Measurements from ENCODE around the gene CLIP3. TPM values are rescaled to one million over a fixed set of nuclear protein-coding genes. Genes with fewer than 3 reads are reported as not detected.

Gene CLIP3
- total RNA-seq, 2 donors from 2014 or later = 3.3 to 4.9 TPM

DNA sequence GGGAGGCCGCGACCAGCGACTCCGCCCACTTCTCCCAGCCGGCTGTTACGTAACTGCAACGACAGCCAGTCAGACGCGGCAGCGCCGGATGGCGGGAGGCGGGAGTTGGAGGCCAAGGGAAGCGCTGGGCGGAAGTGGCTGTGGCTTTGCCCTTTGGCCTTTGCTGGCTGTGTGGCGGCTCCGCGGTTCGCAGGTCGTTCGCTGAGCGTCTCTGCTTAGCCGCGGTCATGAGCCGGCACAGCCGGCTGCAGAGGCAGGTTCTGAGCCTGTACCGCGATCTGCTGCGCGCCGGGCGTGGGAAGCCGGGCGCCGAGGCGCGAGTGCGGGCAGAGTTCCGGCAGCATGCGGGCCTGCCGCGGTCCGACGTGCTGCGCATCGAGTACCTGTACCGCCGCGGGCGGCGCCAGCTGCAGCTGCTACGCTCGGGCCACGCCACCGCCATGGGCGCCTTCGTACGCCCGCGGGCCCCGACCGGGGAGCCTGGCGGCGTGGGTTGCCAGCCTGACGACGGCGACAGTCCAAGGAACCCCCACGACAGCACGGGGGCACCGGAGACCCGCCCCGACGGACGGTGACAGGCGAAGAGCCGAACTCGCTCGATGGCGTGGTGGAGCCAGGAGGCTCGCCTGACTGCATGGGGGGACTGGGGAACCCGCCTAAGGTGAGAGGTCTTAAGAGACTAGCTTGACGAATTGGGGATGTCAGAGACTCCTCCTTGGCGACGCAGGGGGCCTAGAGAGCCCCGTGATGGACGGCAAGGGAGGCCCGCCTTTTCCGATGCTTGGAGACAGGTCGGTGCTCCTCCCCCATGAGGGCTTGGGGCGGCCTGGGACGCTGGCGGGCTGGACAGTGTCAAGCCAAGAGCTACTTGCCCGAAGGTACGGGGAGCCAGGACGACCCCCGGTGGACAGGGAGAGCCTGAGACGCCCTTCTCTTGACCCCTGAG, 37.4 kb downstream of the CLIP3 start, which contains the start of gene SDHAF1:
SDHAF1 (plus strand) TSS at position 141 of the 946 bp plus-strand sequence; CDS start at position 228, 87 bp downstream.
- 1 to 4% methylated on average over 5 to 96 of the region's 97 CpGs for WGBS, 2 donors
- H3K4me1 ChIP-seq = peaks cover 42% of the 10 kb centered on the region
- ATAC-seq = peak; percentile 95
- DNase-seq = peak; percentile 97
- no peaks in the 10 kb centered on the region for H3K27me3 ChIP-seq
- H3K9me3 ChIP-seq = no peaks in the 10 kb centered on the region
- TF ChIP-seq, protein P1, sequence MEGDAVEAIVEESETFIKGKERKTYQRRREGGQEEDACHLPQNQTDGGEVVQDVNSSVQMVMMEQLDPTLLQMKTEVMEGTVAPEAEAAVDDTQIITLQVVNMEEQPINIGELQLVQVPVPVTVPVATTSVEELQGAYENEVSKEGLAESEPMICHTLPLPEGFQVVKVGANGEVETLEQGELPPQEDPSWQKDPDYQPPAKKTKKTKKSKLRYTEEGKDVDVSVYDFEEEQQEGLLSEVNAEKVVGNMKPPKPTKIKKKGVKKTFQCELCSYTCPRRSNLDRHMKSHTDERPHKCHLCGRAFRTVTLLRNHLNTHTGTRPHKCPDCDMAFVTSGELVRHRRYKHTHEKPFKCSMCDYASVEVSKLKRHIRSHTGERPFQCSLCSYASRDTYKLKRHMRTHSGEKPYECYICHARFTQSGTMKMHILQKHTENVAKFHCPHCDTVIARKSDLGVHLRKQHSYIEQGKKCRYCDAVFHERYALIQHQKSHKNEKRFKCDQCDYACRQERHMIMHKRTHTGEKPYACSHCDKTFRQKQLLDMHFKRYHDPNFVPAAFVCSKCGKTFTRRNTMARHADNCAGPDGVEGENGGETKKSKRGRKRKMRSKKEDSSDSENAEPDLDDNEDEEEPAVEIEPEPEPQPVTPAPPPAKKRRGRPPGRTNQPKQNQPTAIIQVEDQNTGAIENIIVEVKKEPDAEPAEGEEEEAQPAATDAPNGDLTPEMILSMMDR (IDR thresholded peaks at IDR 0.05) = no peak
- TF ChIP-seq POLR2A (IDR thresholded peaks at IDR 0.05) = peak; percentile 76 to 95 (median 83)
- peak within 1 kb of the TSS; percentile 84 to 91 for H3K4me3 ChIP-seq
- peak within 1 kb of the TSS; percentile 60 to 92 (median 81) for H3K27ac ChIP-seq
- H3K36me3 ChIP-seq (replicated peaks in 1 of 2; ENCODE audit: insufficient read depth in 1 of 2, low read depth in 2 of 2) = no peaks in the 10 kb centered on the region
- intact Hi-C loops (cut with DNase I) = no loop called here

DNA sequence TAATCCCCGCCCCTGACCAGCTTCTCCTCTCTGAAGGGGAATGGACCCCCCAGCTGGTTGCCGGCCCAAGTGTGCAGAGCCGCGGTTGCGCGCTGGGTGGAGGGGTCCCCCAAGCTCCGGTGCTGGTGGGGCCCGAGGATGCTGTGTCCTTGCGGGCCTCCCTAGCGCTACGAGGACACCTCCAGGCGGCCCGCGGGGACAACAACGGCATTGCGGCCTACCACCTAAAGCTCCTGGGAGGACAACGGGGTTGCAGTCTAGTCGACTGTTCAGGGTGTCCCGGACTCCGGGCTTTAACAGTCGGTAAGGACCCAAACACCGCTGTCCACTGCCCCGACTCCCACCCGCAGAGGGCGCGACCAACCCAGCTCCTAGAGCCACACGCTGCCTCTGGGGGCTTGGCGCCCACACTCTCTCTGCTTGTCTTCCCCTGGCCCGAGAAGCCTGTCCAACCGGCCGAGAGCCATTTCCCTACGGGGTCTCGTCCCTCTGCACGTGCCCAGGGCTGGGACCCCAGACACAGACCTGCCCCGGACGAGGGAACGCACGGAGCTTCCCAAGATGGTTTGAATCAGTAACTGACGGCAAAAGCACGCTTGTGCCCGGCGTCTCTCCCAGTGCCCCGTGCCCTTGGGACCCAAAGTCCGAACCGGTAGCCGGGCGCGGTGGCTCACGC, 38.6 kb downstream of the CLIP3 start:
- no peak overlapping the region for H3K4me3 ChIP-seq
- 41 to 42% methylated on average over 30 to 49 of the region's 49 CpGs for WGBS, 2 donors
- peaks cover 35% of the 10 kb centered on the region for H3K4me1 ChIP-seq
- H3K27ac ChIP-seq = peak overlapping the region in 1 of 4 donors; percentile 92
- TF ChIP-seq, protein P1 (IDR thresholded peaks at IDR 0.05) = no peak
- TF ChIP-seq POLR2A (IDR thresholded peaks at IDR 0.05) = no peak
- no peaks in the 10 kb centered on the region for H3K9me3 ChIP-seq
- ATAC-seq (no peak), DNase-seq (peak in 1 of 4 donors; percentile 27)
- no peaks in the 10 kb centered on the region for H3K36me3 ChIP-seq (replicated peaks in 1 of 2; ENCODE audit: insufficient read depth in 1 of 2, low read depth in 2 of 2)
- intact Hi-C loops (cut with DNase I) = no loop called here
- H3K27me3 ChIP-seq = no peaks in the 10 kb centered on the region

DNA sequence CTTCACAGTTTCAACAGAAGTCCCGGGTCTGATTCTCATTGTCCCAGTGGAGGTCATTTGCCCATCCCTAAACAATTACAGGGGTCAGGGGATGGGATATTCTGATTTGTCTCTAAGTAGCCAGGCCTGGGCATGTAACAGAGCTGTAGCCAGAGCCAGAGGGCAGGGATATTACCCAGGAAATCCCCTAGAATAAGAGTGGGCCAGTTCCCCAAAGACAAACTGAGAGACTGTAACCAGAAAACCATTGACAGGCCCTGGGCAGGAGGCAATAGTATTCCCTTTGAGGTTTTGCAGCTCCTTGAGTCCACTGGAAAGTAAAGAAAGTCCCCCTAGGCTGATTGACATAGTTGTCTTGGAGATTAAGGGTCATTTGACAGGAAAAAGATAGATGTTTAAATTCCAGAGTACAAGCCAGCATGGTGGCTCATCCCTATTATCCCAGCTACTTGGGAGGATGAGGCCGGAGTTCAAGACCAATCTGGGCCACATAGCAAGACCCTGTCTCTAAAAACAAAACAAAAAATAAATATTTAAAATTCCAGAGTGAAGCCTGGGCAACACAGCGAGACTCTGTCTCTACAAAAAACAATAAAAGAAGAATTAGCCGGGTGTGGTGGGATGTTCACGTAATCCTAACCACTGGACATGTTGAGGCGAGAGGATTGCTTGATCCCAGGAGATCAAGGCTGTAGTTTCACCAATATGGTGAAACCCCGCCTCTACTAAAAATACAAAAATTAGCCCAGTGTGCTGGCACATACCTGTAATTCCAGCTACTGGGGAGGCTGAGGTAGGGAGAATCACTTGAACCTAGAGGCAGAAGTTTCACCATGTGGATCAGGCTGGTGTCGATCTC, 39.5 kb downstream of the CLIP3 start:
- TF ChIP-seq, protein P1 (IDR thresholded peaks at IDR 0.05) = no peak
- no peak for TF ChIP-seq POLR2A (IDR thresholded peaks at IDR 0.05)
- Histone ChIP-seq H3K4me1 (peaks cover 28% of the 10 kb centered on the region), H3K4me3 (no peak overlapping the region), H3K27me3 (no peaks in the 10 kb centered on the region), H3K27ac (no peak overlapping the region), H3K36me3 (replicated peaks in 1 of 2; ENCODE audit: insufficient read depth in 1 of 2, low read depth in 2 of 2) (no peaks in the 10 kb centered on the region), H3K9me3 (no peaks in the 10 kb centered on the region)
- DNase-seq = no peak
- intact Hi-C loops (cut with DNase I) = no loop called here
- no peak for ATAC-seq
- WGBS, 2 donors = 85 to 94% methylated on average over 8 of the region's 8 CpGs

DNA sequence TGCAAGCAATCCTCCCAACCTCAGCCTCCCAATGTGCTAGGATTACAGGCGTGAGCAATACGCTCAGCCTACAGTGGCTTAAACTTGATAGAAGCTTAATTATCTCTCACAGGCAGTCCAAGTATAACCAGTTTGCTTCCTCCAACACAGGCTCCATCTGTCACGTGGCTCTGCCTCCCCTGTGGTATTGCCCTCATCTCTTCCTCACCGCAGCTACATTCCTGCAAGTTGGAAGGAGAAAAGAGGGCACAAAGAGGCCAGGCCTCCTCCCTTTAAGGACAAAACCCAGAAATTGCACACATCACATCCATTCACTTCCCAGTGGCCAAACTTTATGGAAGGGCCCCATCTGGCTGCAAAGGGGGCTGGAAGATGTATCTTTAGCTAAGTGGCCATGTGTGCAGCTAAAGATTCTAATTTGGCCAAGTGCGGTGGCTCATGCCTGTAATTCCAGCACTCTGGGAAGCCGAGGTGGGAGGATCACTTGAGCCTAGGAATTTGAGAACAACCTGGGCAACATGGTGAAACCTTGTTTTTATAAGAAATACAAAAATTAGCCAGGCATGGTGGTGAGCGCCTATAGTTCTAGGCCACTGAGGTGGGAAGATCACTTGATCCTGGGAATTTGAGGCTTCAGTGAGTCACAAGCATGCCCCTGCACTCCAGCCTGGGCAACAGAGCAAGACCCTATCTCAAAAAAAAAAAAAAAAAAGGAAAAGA, 40.8 kb downstream of the CLIP3 start:
- Histone ChIP-seq H3K27me3 (peaks cover 0 to 4% of the 10 kb centered on the region in 2 donors), H3K4me3 (no peak overlapping the region), H3K27ac (no peak overlapping the region), H3K4me1 (peaks cover 27% of the 10 kb centered on the region), H3K36me3 (replicated peaks in 1 of 2; ENCODE audit: insufficient read depth in 1 of 2, low read depth in 2 of 2) (no peaks in the 10 kb centered on the region), H3K9me3 (no peaks in the 10 kb centered on the region)
- intact Hi-C loops (cut with DNase I) = no loop called here
- WGBS, 2 donors = 81 to 85% methylated on average over 7 of the region's 7 CpGs
- ATAC-seq (no peak), DNase-seq (no peak)
- TF ChIP-seq, protein P1 (IDR thresholded peaks at IDR 0.05) = no peak
- TF ChIP-seq POLR2A (IDR thresholded peaks at IDR 0.05) = no peak
